ENCODE data around the gene SHKBP1.
"Not testable (repeated sequence)": the region's sequence is repeated elsewhere in the genome, so short reads cannot be mapped to it uniquely, and the experiment has no call there.

Gene SHKBP1

GRCh38 chr19:40613690-40614621 lies 37.3 kb downstream of the SHKBP1 start:
- DNase-seq (ENCODE audit: insufficient read length, low spot score), result peak; percentile 82
- peak; percentile 87 for FAIRE-seq

- DNase-seq (ENCODE audit: insufficient read length, low spot score) (no peak), FAIRE-seq (peak; percentile 75)
These were observed 38.1 kb downstream of the SHKBP1 start for GRCh38 chr19:40614622-40615411.

- FAIRE-seq, result no peak
- no peak for DNase-seq (ENCODE audit: insufficient read length, low spot score)
These were observed 39.5 kb downstream of the SHKBP1 start for GRCh38 chr19:40616178-40616577.

- DNase-seq (ENCODE audit: insufficient read length, low spot score), result no peak
These were observed 40.3 kb downstream of the SHKBP1 start for GRCh38 chr19:40616941-40617340.

GRCh38 chr19:40617961-40618360 lies 41.3 kb downstream of the SHKBP1 start:
- FAIRE-seq, result no peak
- DNase-seq (ENCODE audit: insufficient read length, low spot score), result no peak

More at GRCh38 chr19:40616941-40617340, 40.3 kb downstream of the SHKBP1 start:
- FAIRE-seq, result no peak

GRCh38 chr19:40619333-40620160 lies 42.9 kb downstream of the SHKBP1 start:
- no peak for DNase-seq (ENCODE audit: insufficient read length, low spot score)
- no peak for FAIRE-seq

GRCh38 chr19:40620161-40620485 lies 43.5 kb downstream of the SHKBP1 start:
- FAIRE-seq, result no peak
- DNase-seq (ENCODE audit: insufficient read length, low spot score), result no peak

GRCh38 chr19:40621283-40621682 lies 44.6 kb downstream of the SHKBP1 start:
- DNase-seq (ENCODE audit: insufficient read length, low spot score) (no peak), FAIRE-seq (no peak)

- FAIRE-seq (no peak), DNase-seq (ENCODE audit: insufficient read length, low spot score) (no peak)
These were observed 45.5 kb downstream of the SHKBP1 start for GRCh38 chr19:40621966-40622772.

- DNase-seq (ENCODE audit: insufficient read length, low spot score) (no peak), FAIRE-seq (no peak)
These were observed 46.1 kb downstream of the SHKBP1 start for GRCh38 chr19:40622773-40623075.

GRCh38 chr19:40623403-40624251 lies 47.0 kb downstream of the SHKBP1 start:
- no peak for FAIRE-seq
- no peak for DNase-seq (ENCODE audit: insufficient read length, low spot score)

GRCh38 chr19:40624369-40625153 lies 47.9 kb downstream of the SHKBP1 start:
- not testable (repeated sequence) for FAIRE-seq; DNase-seq (ENCODE audit: insufficient read length, low spot score)

GRCh38 chr19:40625406-40626120 lies 48.9 kb downstream of the SHKBP1 start:
- DNase-seq (ENCODE audit: insufficient read length, low spot score), result no peak

GRCh38 chr19:40626918-40627317 lies 50.2 kb downstream of the SHKBP1 start:
- FAIRE-seq, result no peak
- DNase-seq (ENCODE audit: insufficient read length, low spot score), result no peak

More at GRCh38 chr19:40625406-40626120, 48.9 kb downstream of the SHKBP1 start:
- FAIRE-seq, result no peak

- FAIRE-seq, result no peak
- no peak for DNase-seq (ENCODE audit: insufficient read length, low spot score)
These were observed 51.0 kb downstream of the SHKBP1 start for GRCh38 chr19:40627486-40628279.

GRCh38 chr19:40629346-40629745 lies 52.7 kb downstream of the SHKBP1 start:
- no peak for DNase-seq (ENCODE audit: insufficient read length, low spot score)
- no peak for FAIRE-seq

- no peak for FAIRE-seq
- no peak for DNase-seq (ENCODE audit: insufficient read length, low spot score)
These were observed 54.0 kb downstream of the SHKBP1 start for GRCh38 chr19:40630571-40631160.

Measured in GM19239 (cell line).